Astrocyte of the spinal cord (primary cell): ENCODE measurements around the gene C1QTNF2.

Experiments used
- DNase-seq: peaks from one replicate; pipeline ENCODE4 v3.0.0; 2011; ENCODE audit warnings: low read depth, low spot score
- H3K4me3 ChIP-seq: 2 replicates; pipeline ENCODE4 v1.5.1; 2011; ENCODE audit warnings: low read depth, mild to moderate bottlenecking, low read length, moderate library complexity
- CTCF ChIP-seq: IDR thresholded peaks from 2 replicates; pipeline ENCODE4 v1.5.1; 2012; ENCODE audit warnings: low read depth, mild to moderate bottlenecking, low read length, inconsistent platforms
- in situ Hi-C: cut with HindIII; loops from 2 replicates; pipeline ENCODE4 v1.10.0; 2017; ENCODE audit warnings: low sequenced_read_pairs

C1QTNF2 gene

GRCh38 chr5:160363660-160364395, 6.6 kb downstream of the C1QTNF2 start:
- no peak for DNase-seq
- H3K4me3 ChIP-seq = no peak overlapping the region
- in situ Hi-C loops = no loop called here
- TF ChIP-seq CTCF = no peak

- in situ Hi-C loops = no loop called here
- no peak overlapping the region for H3K4me3 ChIP-seq
- TF ChIP-seq CTCF = no peak
- DNase-seq = no peak
These were observed 7.2 kb downstream of the C1QTNF2 start for GRCh38 chr5:160363211-160363610.

- no peak for TF ChIP-seq CTCF
- in situ Hi-C loops = no loop called here
- H3K4me3 ChIP-seq = no peak overlapping the region
- no peak for DNase-seq
These were observed 8.7 kb downstream of the C1QTNF2 start for GRCh38 chr5:160361624-160362228.

GRCh38 chr5:160360310-160360709, 10.1 kb downstream of the C1QTNF2 start:
- DNase-seq = no peak
- in situ Hi-C loops = no loop called here
- no peak for TF ChIP-seq CTCF
- H3K4me3 ChIP-seq = no peak overlapping the region

GRCh38 chr5:160359816-160360215, 10.6 kb downstream of the C1QTNF2 start:
- no peak for TF ChIP-seq CTCF
- no peak for DNase-seq
- in situ Hi-C loops = no loop called here
- H3K4me3 ChIP-seq = no peak overlapping the region

GRCh38 chr5:160359242-160359641, 11.2 kb downstream of the C1QTNF2 start:
- in situ Hi-C loops = no loop called here
- H3K4me3 ChIP-seq = no peak overlapping the region
- TF ChIP-seq CTCF = no peak
- no peak for DNase-seq
